KMS-11 (cell line): ENCODE results near the gene GABRA5.

Experiments
- H2AFZ ChIP-seq: fragments of 200-600 bp; sonication (generic); 2 replicates; pipeline ENCODE4 v1.6.1; 2016; ENCODE audit warnings: antibody characterized with exemption, mixed run types, low read depth
- H3K27ac ChIP-seq: fragments of 200-600 bp; sonication (generic); 2 replicates; pipeline ENCODE4 v1.6.1; 2016; ENCODE audit warnings: mild to moderate bottlenecking, mixed run types
- H3K27me3 ChIP-seq: fragments of 200-600 bp; sonication (generic); 2 replicates; pipeline ENCODE4 v1.6.1; 2017; ENCODE audit warnings: mild to moderate bottlenecking, low read depth, mixed run types, moderate library complexity; ENCODE audit not compliant: insufficient read depth
- H3K36me3 ChIP-seq: fragments of 200-600 bp; sonication (generic); 2 replicates; pipeline ENCODE4 v1.6.1; 2017; ENCODE audit warnings: mild to moderate bottlenecking, mixed run types; ENCODE audit not compliant: insufficient read depth
- H3K4me1 ChIP-seq: fragments of 200-600 bp; sonication (generic); 2 replicates; pipeline ENCODE4 v1.6.1; 2016; ENCODE audit warnings: mild to moderate bottlenecking, low read depth, mixed run types; ENCODE audit not compliant: poor library complexity, severe bottlenecking
- H3K4me2 ChIP-seq: fragments of 200-600 bp; sonication (generic); 2 replicates; pipeline ENCODE4 v1.7.0; 2016; ENCODE audit warnings: mild to moderate bottlenecking, mixed run types
- H3K4me3 ChIP-seq: fragments of 200-600 bp; sonication (generic); IDR thresholded peaks from 2 replicates; pipeline ENCODE4 v1.6.1; 2017; ENCODE audit warnings: low read depth, low read length, mixed read lengths; ENCODE audit not compliant: insufficient read depth
- H3K79me2 ChIP-seq: fragments of 200-600 bp; sonication (generic); 2 replicates; pipeline ENCODE4 v1.6.1; 2016; ENCODE audit warnings: low read depth, mixed run types; ENCODE audit not compliant: insufficient read depth
- H3K9ac ChIP-seq: fragments of 200-600 bp; sonication (generic); 2 replicates; pipeline ENCODE4 v1.6.1; 2016; ENCODE audit warnings: mild to moderate bottlenecking, mixed run types
- H4K20me1 ChIP-seq: fragments of 200-600 bp; sonication (generic); 2 replicates; pipeline ENCODE4 v1.6.1; 2016; ENCODE audit warnings: mild to moderate bottlenecking, mixed run types; ENCODE audit not compliant: insufficient read depth
- TF ChIP-seq, protein P1 (sequence below): fragments of 200-600 bp; sonication (generic); conservative IDR thresholded peaks from 2 replicates; pipeline ENCODE4 v1.6.1; 2017; ENCODE audit warnings: low read depth, mild to moderate bottlenecking, antibody characterized with exemption, low read length, moderate library complexity, mixed read lengths

GABRA5 gene

GRCh38 chr15:26941489-26941888 lies 74.6 kb downstream of the GABRA5 start:
- Histone ChIP-seq H4K20me1 (no peaks in the 10 kb centered on the region), H3K4me2 (no peak overlapping the region), H2AFZ (no peak overlapping the region), H3K4me3 (no peak overlapping the region), H3K36me3 (no peaks in the 10 kb centered on the region), H3K9ac (no peak overlapping the region), H3K79me2 (no peaks in the 10 kb centered on the region), H3K27ac (no peak overlapping the region), H3K27me3 (no peaks in the 10 kb centered on the region), H3K4me1 (no peaks in the 10 kb centered on the region)
- TF ChIP-seq, protein P1, sequence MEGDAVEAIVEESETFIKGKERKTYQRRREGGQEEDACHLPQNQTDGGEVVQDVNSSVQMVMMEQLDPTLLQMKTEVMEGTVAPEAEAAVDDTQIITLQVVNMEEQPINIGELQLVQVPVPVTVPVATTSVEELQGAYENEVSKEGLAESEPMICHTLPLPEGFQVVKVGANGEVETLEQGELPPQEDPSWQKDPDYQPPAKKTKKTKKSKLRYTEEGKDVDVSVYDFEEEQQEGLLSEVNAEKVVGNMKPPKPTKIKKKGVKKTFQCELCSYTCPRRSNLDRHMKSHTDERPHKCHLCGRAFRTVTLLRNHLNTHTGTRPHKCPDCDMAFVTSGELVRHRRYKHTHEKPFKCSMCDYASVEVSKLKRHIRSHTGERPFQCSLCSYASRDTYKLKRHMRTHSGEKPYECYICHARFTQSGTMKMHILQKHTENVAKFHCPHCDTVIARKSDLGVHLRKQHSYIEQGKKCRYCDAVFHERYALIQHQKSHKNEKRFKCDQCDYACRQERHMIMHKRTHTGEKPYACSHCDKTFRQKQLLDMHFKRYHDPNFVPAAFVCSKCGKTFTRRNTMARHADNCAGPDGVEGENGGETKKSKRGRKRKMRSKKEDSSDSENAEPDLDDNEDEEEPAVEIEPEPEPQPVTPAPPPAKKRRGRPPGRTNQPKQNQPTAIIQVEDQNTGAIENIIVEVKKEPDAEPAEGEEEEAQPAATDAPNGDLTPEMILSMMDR = no peak

DNA sequence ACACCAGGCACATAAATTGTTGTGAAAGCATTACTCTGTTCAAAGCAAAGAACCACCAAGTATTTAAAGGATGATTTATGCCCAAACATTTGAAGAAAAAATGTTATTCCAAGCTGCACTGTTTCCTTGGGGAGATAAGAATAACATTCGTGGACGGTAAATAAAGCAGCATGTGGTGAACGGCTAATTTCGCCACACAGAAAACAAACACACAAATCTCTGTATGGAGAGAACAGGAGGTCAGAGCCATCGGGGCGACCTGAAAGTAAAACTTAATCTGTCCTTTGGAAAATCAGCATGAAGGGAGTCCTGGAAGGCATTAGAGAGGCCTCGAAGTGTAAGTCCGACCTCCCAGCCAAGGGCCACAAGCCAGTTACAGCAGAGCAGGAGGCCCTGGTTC lies 77.0 kb downstream of the GABRA5 start:
- Histone ChIP-seq H3K4me3 (no peak overlapping the region), H3K4me2 (no peak overlapping the region), H3K9ac (no peak overlapping the region), H3K27me3 (no peaks in the 10 kb centered on the region), H3K79me2 (no peaks in the 10 kb centered on the region), H2AFZ (no peak overlapping the region), H3K27ac (no peak overlapping the region), H3K4me1 (no peaks in the 10 kb centered on the region), H4K20me1 (no peaks in the 10 kb centered on the region), H3K36me3 (no peaks in the 10 kb centered on the region)
- TF ChIP-seq, protein P1 = no peak

- TF ChIP-seq, protein P1 = no peak
- Histone ChIP-seq H3K4me1 (no peaks in the 10 kb centered on the region), H3K9ac (no peak overlapping the region), H3K4me2 (no peak overlapping the region), H3K4me3 (no peak overlapping the region), H4K20me1 (no peaks in the 10 kb centered on the region), H3K27me3 (no peaks in the 10 kb centered on the region), H3K27ac (no peak overlapping the region), H3K36me3 (no peaks in the 10 kb centered on the region), H2AFZ (no peak overlapping the region), H3K79me2 (no peaks in the 10 kb centered on the region)
Measured at GRCh38 chr15:26945046-26945445, 78.2 kb downstream of the GABRA5 start.

DNA sequence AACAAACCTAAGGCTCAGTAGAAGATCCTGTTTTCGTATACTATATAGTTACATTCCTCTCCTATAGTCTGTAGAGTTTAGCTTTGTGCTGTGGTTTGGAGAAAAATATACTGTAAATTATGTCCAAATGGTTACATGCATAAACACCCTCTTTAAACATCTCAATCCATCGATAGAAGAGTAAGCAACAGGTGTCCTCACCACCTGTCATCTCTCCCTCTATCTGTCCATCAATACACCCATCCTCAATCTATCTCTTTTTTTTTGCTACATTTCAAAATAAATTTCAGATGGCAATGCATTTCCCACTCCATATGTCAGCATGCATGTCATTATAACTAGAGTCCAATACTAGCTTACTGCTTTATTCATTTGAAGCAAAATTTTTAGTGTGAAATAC lies 83.1 kb downstream of the GABRA5 start:
- no peaks in the 10 kb centered on the region for H3K79me2 ChIP-seq
- no peaks in the 10 kb centered on the region for H3K4me1 ChIP-seq
- no peak overlapping the region for H2AFZ ChIP-seq

More for the DNA sequence above, 83.1 kb downstream of the GABRA5 start:
- Histone ChIP-seq H3K9ac (no peak overlapping the region), H3K36me3 (no peaks in the 10 kb centered on the region), H3K27ac (no peak overlapping the region), H3K4me2 (no peak overlapping the region), H3K4me3 (no peak overlapping the region), H3K27me3 (no peaks in the 10 kb centered on the region), H4K20me1 (no peaks in the 10 kb centered on the region)
- TF ChIP-seq, protein P1 = no peak
